Right lobe of liver (tissue), 4 donors: Measurements from ENCODE around the gene AHCYL2.

ENCODE experiments used
- POLR2A ChIP-seq: fragments of 450-650 bp; IDR thresholded peaks from one replicate; pipeline ENCODE4 v1.6.1; 2017; ENCODE audit warnings: antibody characterized with exemption, mild to moderate bottlenecking
- TF ChIP-seq, protein P1 (sequence below), 4 donors: fragments of 200-600 bp in 3 of 4; fragments of 450-650 bp in 1 of 4; IDR thresholded peaks; one replicate each; pipeline versions ENCODE4 v1.5.1 to v1.8.0; 2016 to 2022; ENCODE audit warnings: antibody characterized with exemption in 4 of 4, mild to moderate bottlenecking in 2 of 4
- donor health status: DM: no; HTN: no; CAD: no.
- donor health status: DM: no; HTN: no; CAD: no.
- donor health status: DM: no; HTN: yes; CAD: no.

DNA sequence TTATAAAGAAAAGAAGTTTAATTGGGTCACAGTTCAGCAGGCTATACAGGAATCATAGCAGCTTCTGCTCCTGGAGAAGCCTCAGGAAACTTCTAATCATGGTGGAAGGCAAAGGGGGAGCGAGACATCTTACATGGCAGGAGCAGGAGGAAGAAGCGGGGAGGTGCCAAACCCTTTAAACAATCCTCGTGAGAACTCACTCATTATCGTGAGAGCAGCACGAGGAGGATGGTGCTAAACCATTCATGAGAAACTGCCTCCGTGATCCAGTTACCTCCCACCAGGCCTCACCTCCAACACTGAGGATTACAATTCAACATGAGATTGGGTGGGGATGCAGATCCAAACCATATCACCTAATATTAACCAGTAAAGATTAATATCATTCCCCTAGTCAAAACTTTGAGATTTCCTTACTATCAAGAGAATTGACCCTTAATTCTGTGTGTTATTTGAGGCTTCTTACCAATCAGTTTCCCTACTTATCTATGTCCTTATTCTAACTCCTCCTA lies 38.0 kb upstream of the AHCYL2 start:
- TF ChIP-seq POLR2A, result no peak
- TF ChIP-seq, protein P1, sequence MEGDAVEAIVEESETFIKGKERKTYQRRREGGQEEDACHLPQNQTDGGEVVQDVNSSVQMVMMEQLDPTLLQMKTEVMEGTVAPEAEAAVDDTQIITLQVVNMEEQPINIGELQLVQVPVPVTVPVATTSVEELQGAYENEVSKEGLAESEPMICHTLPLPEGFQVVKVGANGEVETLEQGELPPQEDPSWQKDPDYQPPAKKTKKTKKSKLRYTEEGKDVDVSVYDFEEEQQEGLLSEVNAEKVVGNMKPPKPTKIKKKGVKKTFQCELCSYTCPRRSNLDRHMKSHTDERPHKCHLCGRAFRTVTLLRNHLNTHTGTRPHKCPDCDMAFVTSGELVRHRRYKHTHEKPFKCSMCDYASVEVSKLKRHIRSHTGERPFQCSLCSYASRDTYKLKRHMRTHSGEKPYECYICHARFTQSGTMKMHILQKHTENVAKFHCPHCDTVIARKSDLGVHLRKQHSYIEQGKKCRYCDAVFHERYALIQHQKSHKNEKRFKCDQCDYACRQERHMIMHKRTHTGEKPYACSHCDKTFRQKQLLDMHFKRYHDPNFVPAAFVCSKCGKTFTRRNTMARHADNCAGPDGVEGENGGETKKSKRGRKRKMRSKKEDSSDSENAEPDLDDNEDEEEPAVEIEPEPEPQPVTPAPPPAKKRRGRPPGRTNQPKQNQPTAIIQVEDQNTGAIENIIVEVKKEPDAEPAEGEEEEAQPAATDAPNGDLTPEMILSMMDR (IDR thresholded peaks at IDR 0.05), result no peak
